ENCODE measurements around the gene ROPN1L.

The ROPN1L gene

GRCh38 chr5:10427978-10428377 lies 13.7 kb upstream of the ROPN1L start:
- no peak for TF ChIP-seq CTCF (IDR thresholded peaks at IDR 0.05; ENCODE audit: low read depth, low read length)
- no peak overlapping the region for H3K4me3 ChIP-seq (ENCODE audit: low read depth, low read length)

- no peak overlapping the region for H3K4me3 ChIP-seq (ENCODE audit: low read depth, low read length)
- TF ChIP-seq CTCF (IDR thresholded peaks at IDR 0.05; ENCODE audit: low read depth, low read length) = no peak
These were observed 10.3 kb upstream of the ROPN1L start for GRCh38 chr5:10431415-10431814.

- H3K4me3 ChIP-seq (ENCODE audit: low read depth, low read length) = no peak overlapping the region
- no peak for TF ChIP-seq CTCF (IDR thresholded peaks at IDR 0.05; ENCODE audit: low read depth, low read length)
These were observed 9.3 kb upstream of the ROPN1L start for GRCh38 chr5:10432059-10433008.

GRCh38 chr5:10434392-10434791 lies 7.3 kb upstream of the ROPN1L start:
- no peak overlapping the region for H3K4me3 ChIP-seq (ENCODE audit: low read depth, low read length)
- no peak for TF ChIP-seq CTCF (IDR thresholded peaks at IDR 0.05; ENCODE audit: low read depth, low read length)

- TF ChIP-seq CTCF (IDR thresholded peaks at IDR 0.05; ENCODE audit: low read depth, low read length) = no peak
- no peak overlapping the region for H3K4me3 ChIP-seq (ENCODE audit: low read depth, low read length)
These were observed 3.4 kb upstream of the ROPN1L start for GRCh38 chr5:10438301-10438700.

- no peak for TF ChIP-seq CTCF (IDR thresholded peaks at IDR 0.05; ENCODE audit: low read depth, low read length)
- H3K4me3 ChIP-seq (ENCODE audit: low read depth, low read length) = no peak overlapping the region
These were observed 2.0 kb upstream of the ROPN1L start for GRCh38 chr5:10439692-10440091.

DNA sequence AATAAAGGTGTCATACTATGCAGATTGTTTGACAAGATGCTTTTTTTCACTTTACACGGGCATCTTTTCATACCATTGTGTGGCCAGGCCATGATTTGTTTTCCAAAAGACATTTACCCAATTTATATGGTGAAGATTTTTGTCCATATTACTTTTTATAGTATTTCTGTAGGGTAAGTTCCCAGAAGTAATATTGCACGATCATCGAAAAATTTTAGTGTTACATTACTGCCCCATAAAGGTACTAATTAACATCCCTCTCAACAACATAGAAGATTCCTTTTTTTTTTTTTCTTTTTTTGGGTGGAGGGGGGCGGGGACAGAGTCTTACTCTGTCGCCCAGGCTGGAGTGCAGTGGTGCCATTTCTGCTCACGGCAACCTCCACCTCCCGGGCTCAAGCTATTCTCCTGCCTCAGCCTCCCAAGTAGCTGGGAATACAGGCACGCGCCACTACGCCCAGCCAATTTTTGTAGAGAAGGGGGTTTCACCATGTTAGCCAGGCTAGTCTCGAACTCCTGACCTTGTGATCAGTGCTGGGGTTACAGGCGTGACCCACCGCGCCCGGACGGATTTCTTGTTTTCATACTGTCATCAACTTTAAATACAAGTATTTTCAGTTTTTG lies 1.2 kb upstream of the ROPN1L start:
- TF ChIP-seq CTCF (IDR thresholded peaks at IDR 0.05; ENCODE audit: low read depth, low read length) = no peak
- H3K4me3 ChIP-seq (ENCODE audit: low read depth, low read length) = no peak overlapping the region

Measured in WI38 (cell line).